IMR-90 (cell line): ENCODE measurements around the gene SERPING1. TPM values are rescaled to one million over a fixed set of nuclear protein-coding genes. Genes with fewer than 3 reads are reported as not detected.
A peak's percentile ranks its signal among the peaks of the same experiment; 100 is the strongest.

Experiments
- ATAC-seq: fragments of 200-7000 bp; cut with Tn5 transposase; 2 replicates; pipeline ENCODE4 v1.9.1; 2020; ENCODE audit warnings: low read depth, mild to moderate bottlenecking, moderate library complexity
- BruUV-seq: library from RNA; stranded (reverse); fragments of 400-500 nt; replicated peaks from 2 replicates; lab custom pipeline; 2021; lab: Mats Ljungman, UMichigan
- CTCF ChIA-PET: fragments of 300-600 bp; formaldehyde crosslinking; extraction: SDS; loops from one replicate; lab custom pipeline; 2021; ENCODE audit warnings: antibody characterized with exemption; lab: Yijun Ruan, JAX
- POLR2A ChIA-PET: fragments of 300-600 bp; sonication (Branson Sonifier 250); formaldehyde crosslinking; loops from one replicate; lab custom pipeline; 2022; ENCODE audit warnings: antibody characterized with exemption; ENCODE audit not compliant: unreplicated experiment; lab: Charles Lee
- DNase-seq: peaks from one replicate; pipeline ENCODE4 v3.0.0; 2013
- H2AFZ ChIP-seq: replicated peaks from 2 replicates; pipeline ENCODE3; 2013; ENCODE audit warnings: low read length, mild to moderate bottlenecking; ENCODE audit not compliant: poor library complexity
- H2AK5ac ChIP-seq: 2 replicates; pipeline ENCODE4 v1.6.1; 2013; ENCODE audit warnings: low read depth, low read length, inconsistent platforms
- H2AK9ac ChIP-seq: replicated peaks from 2 replicates; pipeline ENCODE3; 2013; ENCODE audit warnings: mild to moderate bottlenecking, low read depth, low read length, moderate library complexity; ENCODE audit not compliant: poor library complexity
- H2BK120ac ChIP-seq: 2 replicates; pipeline ENCODE4 v1.6.1; 2013; ENCODE audit warnings: low read depth, low read length, inconsistent platforms
- H2BK15ac ChIP-seq: 3 replicates; pipeline ENCODE4 v1.6.1; 2013; ENCODE audit warnings: low read depth, low read length, inconsistent platforms
- H2BK20ac ChIP-seq: 2 replicates; pipeline ENCODE4 v1.6.1; 2013; ENCODE audit warnings: low read depth, mild to moderate bottlenecking, inconsistent platforms, low read length, moderate library complexity
- H2BK5ac ChIP-seq: 2 replicates; pipeline ENCODE4 v1.6.1; 2013; ENCODE audit warnings: mild to moderate bottlenecking, low read depth, low read length, inconsistent platforms; ENCODE audit not compliant: poor library complexity, severe bottlenecking
- H3K14ac ChIP-seq: replicated peaks from 2 replicates; pipeline ENCODE4 v1.6.1; 2013; ENCODE audit warnings: low read depth, low read length, inconsistent platforms
- H3K18ac ChIP-seq: 2 replicates; pipeline ENCODE4 v1.6.1; 2013; ENCODE audit warnings: low read depth, low read length, control low read depth
- H3K23ac ChIP-seq: 2 replicates; pipeline ENCODE4 v1.6.1; 2013; ENCODE audit warnings: low read depth, low read length, inconsistent platforms
- H3K27ac ChIP-seq: 2 replicates; pipeline ENCODE4 v1.5.1; 2013; ENCODE audit warnings: mild to moderate bottlenecking, control low read depth, low read length; ENCODE audit not compliant: insufficient read depth
- H3K27me3 ChIP-seq: 2 replicates; pipeline ENCODE4 v1.6.1; 2013; ENCODE audit warnings: low read length; ENCODE audit not compliant: control insufficient read depth, insufficient read depth
- H3K36me3 ChIP-seq: 2 replicates; pipeline ENCODE4 v1.6.1; 2013; ENCODE audit warnings: low read length, mixed read lengths; ENCODE audit not compliant: control insufficient read depth, insufficient read depth
- H3K4ac ChIP-seq: 2 replicates; pipeline ENCODE4 v1.6.1; 2013; ENCODE audit warnings: low read depth, low read length, inconsistent platforms
- H3K4me1 ChIP-seq: 2 replicates; pipeline ENCODE4 v1.6.1; 2013; ENCODE audit warnings: low read length, mixed read lengths; ENCODE audit not compliant: control insufficient read depth, insufficient read depth
- H3K4me2 ChIP-seq: 2 replicates; pipeline ENCODE4 v1.6.1; 2013; ENCODE audit warnings: low read depth, mild to moderate bottlenecking, control low read depth, low read length, moderate library complexity
- H3K4me3 ChIP-seq: 2 replicates; pipeline ENCODE4 v1.5.1; 2013; ENCODE audit warnings: low read depth, mild to moderate bottlenecking, control low read depth, low read length, moderate library complexity; ENCODE audit not compliant: insufficient read depth
- H3K56ac ChIP-seq: 2 replicates; pipeline ENCODE4 v1.6.1; 2013; ENCODE audit warnings: low read length, inconsistent platforms; ENCODE audit not compliant: insufficient read depth; ENCODE audit errors: extremely low read depth
- H3K79me1 ChIP-seq, 2 experiments: 2 replicates each; pipeline ENCODE4 v1.6.1; 2013; ENCODE audit warnings: low read length in 2 of 2, inconsistent platforms in 1 of 2, low read depth in 1 of 2
- H3K9ac ChIP-seq: 2 replicates; pipeline ENCODE4 v1.6.1; 2013; ENCODE audit warnings: low read depth, low read length, control low read depth
- H3K9me1 ChIP-seq: 2 replicates; pipeline ENCODE4 v1.6.1; 2013; ENCODE audit warnings: low read length, inconsistent platforms; ENCODE audit not compliant: insufficient read depth
- H3K9me3 ChIP-seq: 2 replicates; pipeline ENCODE4 v1.6.1; 2013; ENCODE audit warnings: low read length; ENCODE audit not compliant: control insufficient read depth, insufficient read depth
- H4K20me1 ChIP-seq: 2 replicates; pipeline ENCODE4 v1.6.1; 2013; ENCODE audit warnings: low read length, inconsistent platforms; ENCODE audit not compliant: insufficient read depth
- H4K5ac ChIP-seq: 2 replicates; pipeline ENCODE4 v1.6.1; 2013; ENCODE audit warnings: mild to moderate bottlenecking, low read depth, low read length, control low read depth
- H4K8ac ChIP-seq, 2 experiments: 2 replicates each; pipeline ENCODE4 v1.6.1; 2013; ENCODE audit warnings: low read depth in 2 of 2, low read length in 2 of 2, control low read depth in 1 of 2, inconsistent platforms in 1 of 2
- H4K91ac ChIP-seq: 2 replicates; pipeline ENCODE4 v1.6.1; 2013; ENCODE audit warnings: low read depth, low read length, inconsistent platforms; ENCODE audit not compliant: insufficient read depth
- CEBPB ChIP-seq: IDR thresholded peaks from 2 replicates; pipeline ENCODE4 v1.6.1; 2012; ENCODE audit warnings: low read depth, low read length, improper control_type of control experiment
- CHD1 ChIP-seq: IDR thresholded peaks from 2 replicates; pipeline ENCODE4 v1.6.1; 2012; ENCODE audit warnings: low read depth, low read length, improper control_type of control experiment
- WGBS, 2 experiments: methylation state at CpG; one replicate each; pipeline versions ENCODE4 v1.1.5 to v1.1.7; 2013; ENCODE audit warnings: missing lambda C conversion rate in 2 of 2; ENCODE audit not compliant: insufficient read length in 1 of 2; ENCODE audit errors: extremely low coverage in 2 of 2; 5-methylcytosine and 5-hydroxymethylcytosine counted together
- dilution Hi-C: fragments of 300-500 bp; cut with HindIII; formaldehyde crosslinking; loops from one replicate; pipeline ENCODE4 v1.14.3; 2018; ENCODE audit warnings: low sequenced_read_pairs; ENCODE audit not compliant: unreplicated experiment
- in situ Hi-C: fragments of 300-500 bp; cut with MboI; formaldehyde crosslinking; loops from 3 replicates; pipeline ENCODE4 v1.14.3; 2019; ENCODE audit warnings: low sequenced_read_pairs, inconsistent platforms, mixed read lengths
- intact Hi-C: fragments of 100-400 bp; cut with micrococcal nuclease; formaldehyde crosslinking; loops from 2 replicates; pipeline ENCODE4 v1.10.0; 2022
- polyA plus RNA-seq, 3 experiments: library from polyadenylated mRNA; depleted of rRNA; stranded (reverse); fragments of >200 nt; gene quantifications; 2 replicates each; pipeline ENCODE4 v1.2.3, GENCODE V29; 2012; ENCODE audit warnings: low replicate concordance in 1 of 3
- total RNA-seq: library from RNA; depleted of rRNA; stranded (reverse); fragments of >200 nt; gene quantifications from 2 replicates; pipeline ENCODE4 v1.2.3, GENCODE V29; 2012

SERPING1 gene
- total and polyA plus RNA-seq, 2 of the 4 experiments (the other 2 are of a cell fraction): 2.0 to 30.7 TPM

DNA sequence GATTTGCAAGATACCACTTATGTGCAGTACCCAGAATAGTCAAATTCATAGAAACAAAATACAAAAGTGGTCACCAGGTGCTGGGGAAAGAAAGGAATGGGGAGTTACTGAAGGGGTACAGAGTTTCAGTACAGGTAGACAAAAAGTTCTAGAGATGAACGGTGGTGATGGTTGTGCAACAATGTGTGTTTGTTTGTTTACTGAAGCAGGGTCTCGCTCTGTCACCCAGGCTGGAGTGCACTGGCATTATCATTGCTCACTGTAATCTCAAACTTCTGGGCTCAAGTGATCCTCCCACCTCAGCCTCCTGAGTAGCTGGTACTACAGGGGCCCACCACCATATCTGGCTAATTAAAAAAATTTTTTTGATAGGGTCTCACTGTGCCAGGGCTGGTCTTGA is 42.1 kb upstream of the SERPING1 start:
- no peak overlapping the region for H2AK5ac ChIP-seq
- H4K20me1 ChIP-seq: no peaks in the 10 kb centered on the region
- H3K4ac ChIP-seq: no peak overlapping the region
- peaks cover 52% of the 10 kb centered on the region for H3K36me3 ChIP-seq
- no peak overlapping the region for H2AFZ ChIP-seq
- no peaks in the 10 kb centered on the region for H3K4me1 ChIP-seq
- intact Hi-C loops: no loop called here
- H4K5ac ChIP-seq: no peak overlapping the region
- no peaks in the 10 kb centered on the region for H3K27me3 ChIP-seq
- H2BK5ac ChIP-seq: no peak overlapping the region
- dilution Hi-C loops: no loop called here
- H3K9me3 ChIP-seq: no peaks in the 10 kb centered on the region
- no peaks in the 10 kb centered on the region for H3K9me1 ChIP-seq
- DNase-seq: no peak
- H3K27ac ChIP-seq: no peak overlapping the region
- no peak overlapping the region for H4K91ac ChIP-seq
- H4K8ac ChIP-seq: no peak overlapping the region
- no peak overlapping the region for H2BK15ac ChIP-seq
- BruUV-seq: no TSS peak
- H3K18ac ChIP-seq: no peak overlapping the region
- H3K9ac ChIP-seq: no peak overlapping the region
- 100% methylated on average over 1 of the region's 2 CpGs; no CpG with 5 or more reads in 1 of the 2 experiments for WGBS, 2 experiments
- no peak overlapping the region for H3K4me2 ChIP-seq
- ChIA-PET POLR2A (no interaction called here), CTCF (interaction anchor here (0.7 kb wide), 1 partner anchor 62 kb away, joined by 5 read pairs; no protein-coding TSS in a partner anchor)
- TF ChIP-seq CEBPB (peak; percentile 29; the same call in 1 of the 2 replicates), CHD1 (no peak)
- H3K14ac ChIP-seq: no peak overlapping the region
- H2BK120ac ChIP-seq: no peak overlapping the region
- H3K4me3 ChIP-seq: no peak overlapping the region
- H2AK9ac ChIP-seq: no peak overlapping the region
- no peak overlapping the region for H2BK20ac ChIP-seq
- in situ Hi-C loops: no loop called here
- no peak overlapping the region for H3K23ac ChIP-seq
- no peak overlapping the region for H3K56ac ChIP-seq
- no peak for ATAC-seq
- no peaks in the 10 kb centered on the region for H3K79me1 ChIP-seq
